ENCODE measurements around the gene ERI3. TPM values are rescaled to one million over a fixed set of nuclear protein-coding genes. Genes with fewer than 3 reads are reported as not detected.
A peak's percentile ranks its signal among the peaks of the same experiment; 100 is the strongest.

Gene ERI3
- total and polyA plus RNA-seq, 2 of the 13 experiments (the other 11 are each of a cell fraction or from before 2014, with no cell fraction given), result 35.6 to 35.9 TPM

- TF ChIP-seq RCOR2 (CRISPR knock-in tag; IDR thresholded peaks at IDR 0.05) (peak; percentile 61; the same call in 1 of the 2 replicates), ZNF280B (CRISPR knock-in tag; IDR thresholded peaks at IDR 0.05; ENCODE audit: borderline replicate concordance) (peak; percentile 93; the same call in 1 of the 2 replicates), ARNT (IDR thresholded peaks at IDR 0.05) (no peak), GZF1 (CRISPR knock-in tag; IDR thresholded peaks at IDR 0.05) (no peak), KMT2B (CRISPR knock-in tag; IDR thresholded peaks at IDR 0.05) (peak; percentile 87), SRSF4 (IDR thresholded peaks at IDR 0.05; ENCODE audit: low read depth, low read length, poor library complexity, severe bottlenecking) (no peak), TBP (CRISPR knock-in tag; IDR thresholded peaks at IDR 0.05) (no peak), ZNF329 (CRISPR knock-in tag; IDR thresholded peaks at IDR 0.05; ENCODE audit: low read depth) (no peak; the same call in 1 of the 2 replicates), FOSL2 (CRISPR knock-in tag; IDR thresholded peaks at IDR 0.05) (peak; percentile 67; the same call in 1 of the 2 replicates), EP300 (IDR thresholded peaks at IDR 0.05; ENCODE audit: low read depth in 2 of 2, low read length in 2 of 2) (peak; percentile 33 to 41; a peak in 2 of 4 replicates), EP300 (CRISPR knock-in tag; IDR thresholded peaks at IDR 0.05; ENCODE audit: borderline replicate concordance) (peak; percentile 35; the same call in 1 of the 2 replicates), ZNF432 (CRISPR knock-in tag; IDR thresholded peaks at IDR 0.05; ENCODE audit: borderline replicate concordance) (no peak), ELF3 (CRISPR knock-in tag; IDR thresholded peaks at IDR 0.05) (peak; percentile 67; the same call in 1 of the 2 replicates), CCAR2 (optimal IDR thresholded peaks at IDR 0.05; ENCODE audit: low read depth, low read length) (peak; percentile 97), FLYWCH1 (CRISPR knock-in tag; IDR thresholded peaks at IDR 0.05) (no peak), ZNF232 (CRISPR knock-in tag; IDR thresholded peaks at IDR 0.05; ENCODE audit: borderline replicate concordance) (peak; percentile 90), ZNF513 (CRISPR knock-in tag; conservative IDR thresholded peaks at IDR 0.05) (no peak), ZBTB1 (CRISPR knock-in tag; IDR thresholded peaks at IDR 0.05; ENCODE audit: borderline replicate concordance) (no peak), REXO4 (CRISPR knock-in tag; IDR thresholded peaks at IDR 0.05; ENCODE audit: borderline replicate concordance) (no peak), MYC (CRISPR knock-in tag; IDR thresholded peaks at IDR 0.05; ENCODE audit: borderline replicate concordance) (peak; percentile 58; the same call in 1 of the 2 replicates), SIN3A (IDR thresholded peaks at IDR 0.05; ENCODE audit: borderline replicate concordance, low read depth, low read length) (peak; percentile 84), ZNF33B (CRISPR knock-in tag; IDR thresholded peaks at IDR 0.05) (no peak), DNMT3B (CRISPR knock-in tag; conservative IDR thresholded peaks at IDR 0.05) (peak; percentile 80; the same call in 1 of the 2 replicates), MBD4 (IDR thresholded peaks at IDR 0.05; ENCODE audit: borderline replicate concordance, low read length) (no peak)
- TF ChIP-seq, protein P1, sequence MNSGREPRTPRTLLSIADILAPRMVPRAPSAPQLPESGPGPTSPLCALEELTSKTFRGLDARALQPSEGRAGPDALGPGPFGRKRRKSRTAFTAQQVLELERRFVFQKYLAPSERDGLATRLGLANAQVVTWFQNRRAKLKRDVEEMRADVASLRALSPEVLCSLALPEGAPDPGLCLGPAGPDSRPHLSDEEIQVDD (CRISPR knock-in tag; IDR thresholded peaks at IDR 0.05; ENCODE audit: borderline replicate concordance), result no peak
- TF ChIP-seq, protein P2, sequence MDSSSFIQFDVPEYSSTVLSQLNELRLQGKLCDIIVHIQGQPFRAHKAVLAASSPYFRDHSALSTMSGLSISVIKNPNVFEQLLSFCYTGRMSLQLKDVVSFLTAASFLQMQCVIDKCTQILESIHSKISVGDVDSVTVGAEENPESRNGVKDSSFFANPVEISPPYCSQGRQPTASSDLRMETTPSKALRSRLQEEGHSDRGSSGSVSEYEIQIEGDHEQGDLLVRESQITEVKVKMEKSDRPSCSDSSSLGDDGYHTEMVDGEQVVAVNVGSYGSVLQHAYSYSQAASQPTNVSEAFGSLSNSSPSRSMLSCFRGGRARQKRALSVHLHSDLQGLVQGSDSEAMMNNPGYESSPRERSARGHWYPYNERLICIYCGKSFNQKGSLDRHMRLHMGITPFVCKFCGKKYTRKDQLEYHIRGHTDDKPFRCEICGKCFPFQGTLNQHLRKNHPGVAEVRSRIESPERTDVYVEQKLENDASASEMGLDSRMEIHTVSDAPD (CRISPR knock-in tag; IDR thresholded peaks at IDR 0.05), result peak; percentile 33; the same call in 1 of the 2 replicates
These were observed 141.6 kb downstream of the ERI3 start, which contains the start of gene DMAP1 (continued) for GRCh38 chr1:44213222-44214112.
